H1 (cell line): ENCODE results near the gene TRIM5. TPM values are rescaled to one million over a fixed set of nuclear protein-coding genes. Genes with fewer than 3 reads are reported as not detected.

Experiments
- CTCF ChIA-PET: fragments of 300-600 bp; sonication (Branson Sonifier 250); formaldehyde crosslinking; loops from one replicate; lab custom pipeline; 2021; ENCODE audit not compliant: partially characterized antibody; lab: Charles Lee
- POLR2A ChIA-PET: fragments of 300-600 bp; sonication (Branson Sonifier 250); formaldehyde crosslinking; loops from one replicate; lab custom pipeline; 2021; ENCODE audit warnings: inconsistent platforms; ENCODE audit not compliant: partially characterized antibody; lab: Charles Lee
- DNase-seq, 2 experiments: peaks; one replicate each; pipeline versions ENCODE4 v3.0.0 to v3.0.0-alpha.2; 2010 to 2022; ENCODE audit warnings: low spot score in 2 of 2, low read depth in 1 of 2, mixed read lengths in 1 of 2
- FAIRE-seq: peaks from 2 replicates; lab custom pipeline; 2011; peaks lifted over from hg19 to GRCh38; lab: Jason Lieb, UNC
- H2AFZ ChIP-seq: 2 replicates; pipeline ENCODE4 v1.8.1; 2012; ENCODE audit warnings: low read length, inconsistent platforms
- H2AK5ac ChIP-seq: 2 replicates; pipeline ENCODE4 v1.6.1; 2013; ENCODE audit warnings: low read depth, low read length
- H2BK120ac ChIP-seq: replicated peaks from 2 replicates; pipeline ENCODE3; 2013; ENCODE audit warnings: low read depth, low read length, inconsistent platforms
- H2BK12ac ChIP-seq: 2 replicates; pipeline ENCODE4 v1.6.1; 2013; ENCODE audit warnings: low read depth, low read length
- H2BK15ac ChIP-seq: 2 replicates; pipeline ENCODE4 v1.6.1; 2013; ENCODE audit warnings: low read length
- H2BK20ac ChIP-seq: 2 replicates; pipeline ENCODE4 v1.6.1; 2013; ENCODE audit warnings: low read length
- H2BK5ac ChIP-seq: 2 replicates; pipeline ENCODE4 v1.6.1; 2013; ENCODE audit warnings: low read depth, low read length
- H3K14ac ChIP-seq: 2 replicates; pipeline ENCODE4 v1.6.1; 2013; ENCODE audit warnings: inconsistent platforms; ENCODE audit not compliant: insufficient read length
- H3K18ac ChIP-seq: 2 replicates; pipeline ENCODE4 v1.6.1; 2013; ENCODE audit warnings: low read length; ENCODE audit errors: extremely low read depth
- H3K23ac ChIP-seq: 2 replicates; pipeline ENCODE4 v1.6.1; 2013; ENCODE audit warnings: inconsistent platforms; ENCODE audit not compliant: insufficient read length
- H3K23me2 ChIP-seq: 2 replicates; pipeline ENCODE4 v1.6.1; 2013; ENCODE audit warnings: low read depth, low read length
- H3K27ac ChIP-seq: 2 replicates; pipeline ENCODE4 v1.6.1; 2011; ENCODE audit warnings: low read depth, low read length, inconsistent platforms
- H3K27me3 ChIP-seq, 4 experiments: replicated peaks in 1 of 4; 1 replicate in 1 of 4; 2 replicates in 3 of 4; pipeline versions ENCODE4 v1.6.1 to v1.8.1; 2011 to 2013; ENCODE audit warnings: low read length in 3 of 4, mild to moderate bottlenecking in 3 of 4, inconsistent platforms in 2 of 4, mixed read lengths in 2 of 4, moderate library complexity in 1 of 4; ENCODE audit not compliant: control insufficient read depth in 3 of 4, insufficient read depth in 3 of 4; ENCODE audit errors: extremely low read depth in 1 of 4
- H3K36me3 ChIP-seq, 4 experiments: 2 replicates each; pipeline versions ENCODE4 v1.6.1 to v1.8.1; 2011 to 2013; ENCODE audit warnings: mild to moderate bottlenecking in 4 of 4, low read length in 3 of 4, moderate library complexity in 2 of 4, control low read depth in 1 of 4, inconsistent platforms in 1 of 4; ENCODE audit not compliant: insufficient read depth in 4 of 4, control insufficient read depth in 2 of 4
- H3K4ac ChIP-seq: replicated peaks from 2 replicates; pipeline ENCODE3; 2013; ENCODE audit warnings: low read length, low read depth, mixed read lengths, inconsistent platforms; ENCODE audit not compliant: insufficient read length
- H3K4me1 ChIP-seq, 4 experiments: replicated peaks in 1 of 4; 1 replicate in 1 of 4; 2 replicates in 3 of 4; pipeline versions ENCODE4 v1.6.1 to v1.8.1; 2011 to 2013; ENCODE audit warnings: low read length in 3 of 4, inconsistent platforms in 2 of 4, mixed read lengths in 1 of 4; ENCODE audit not compliant: insufficient read depth in 4 of 4, control insufficient read depth in 3 of 4
- H3K4me2 ChIP-seq, 2 experiments: 2 replicates each; pipeline versions ENCODE4 v1.6.1 to v1.8.1; 2011 to 2013; ENCODE audit warnings: low read depth in 2 of 2, low read length in 2 of 2, control low read depth in 1 of 2, inconsistent platforms in 1 of 2, mild to moderate bottlenecking in 1 of 2; ENCODE audit not compliant: insufficient read depth in 1 of 2
- H3K4me3 ChIP-seq, 4 experiments: fragments of 200-600, 300-600 bp in 1 of 4; sonication (generic), shearing (Covaris generic), sonication (Bioruptor Twin) in 1 of 4; 2 replicates each; pipeline versions ENCODE4 v1.5.1 to v1.8.1; 2011 to 2016; ENCODE audit warnings: low read length in 4 of 4, low read depth in 3 of 4, control low read depth in 2 of 4, inconsistent platforms in 2 of 4, mild to moderate bottlenecking in 2 of 4, mixed read lengths in 1 of 4, moderate library complexity in 1 of 4; ENCODE audit not compliant: insufficient read depth in 2 of 4; ENCODE audit errors: extremely low read depth in 1 of 4
- H3K56ac ChIP-seq: replicated peaks from 2 replicates; pipeline ENCODE3; 2013; ENCODE audit warnings: low read depth, mild to moderate bottlenecking, mixed read lengths, low read length, inconsistent platforms; ENCODE audit not compliant: insufficient read length
- H3K79me1 ChIP-seq: 2 replicates; pipeline ENCODE4 v1.6.1; 2013; ENCODE audit warnings: low read depth, low read length, control low read depth
- H3K79me2 ChIP-seq, 2 experiments: 2 replicates each; pipeline versions ENCODE4 v1.6.1 to v1.8.1; 2012 to 2013; ENCODE audit warnings: low read length in 2 of 2, mild to moderate bottlenecking in 2 of 2, inconsistent platforms in 1 of 2; ENCODE audit not compliant: insufficient read depth in 2 of 2, control insufficient read depth in 1 of 2
- H3K9ac ChIP-seq, 4 experiments: replicated peaks in 1 of 4; 1 replicate in 1 of 4; 2 replicates in 3 of 4; pipeline versions ENCODE4 v1.6.1 to v1.8.1; 2011 to 2013; ENCODE audit warnings: low read depth in 3 of 4, low read length in 3 of 4, control low read depth in 2 of 4, mild to moderate bottlenecking in 2 of 4, moderate library complexity in 2 of 4, inconsistent platforms in 1 of 4; ENCODE audit errors: extremely low read depth in 1 of 4
- H3K9me3 ChIP-seq, 2 experiments: 2 replicates each; pipeline versions ENCODE4 v1.6.1 to v1.8.1; 2012 to 2013; ENCODE audit warnings: mild to moderate bottlenecking in 2 of 2, moderate library complexity in 2 of 2, control low read depth in 1 of 2, inconsistent platforms in 1 of 2, low read depth in 1 of 2, low read length in 1 of 2, mixed read lengths in 1 of 2; ENCODE audit not compliant: insufficient read depth in 2 of 2
- H4K20me1 ChIP-seq, 2 experiments: replicated peaks in 1 of 2; 2 replicates each; pipeline versions ENCODE3 to v1.8.1; 2011 to 2013; ENCODE audit warnings: inconsistent platforms in 2 of 2, low read length in 2 of 2, mild to moderate bottlenecking in 1 of 2; ENCODE audit not compliant: insufficient read depth in 2 of 2, control insufficient read depth in 1 of 2
- H4K5ac ChIP-seq: 2 replicates; pipeline ENCODE4 v1.6.1; 2013; ENCODE audit warnings: low read length, low read depth, mixed read lengths, inconsistent platforms; ENCODE audit not compliant: insufficient read length
- H4K8ac ChIP-seq: 2 replicates; pipeline ENCODE4 v1.8.0; 2013; ENCODE audit warnings: mild to moderate bottlenecking, moderate library complexity, low read length, inconsistent platforms; ENCODE audit not compliant: insufficient read depth; ENCODE audit errors: extremely low read depth
- H4K91ac ChIP-seq: replicated peaks from 2 replicates; pipeline ENCODE3; 2013; ENCODE audit warnings: low read length, mixed read lengths, inconsistent platforms; ENCODE audit not compliant: insufficient read length
- WGBS, 2 experiments: shearing (Covaris generic) in 1 of 2; methylation state at CpG; one replicate each; pipeline versions ENCODE4 v1.1.6 to v1.1.7; 2013 to 2015; ENCODE audit warnings: low lambda C conversion rate in 2 of 2, mixed read lengths in 2 of 2, inconsistent platforms in 1 of 2, low coverage in 1 of 2, missing lambda C conversion rate in 1 of 2; ENCODE audit not compliant: insufficient replicate concordance in 2 of 2, insufficient coverage in 1 of 2, insufficient read length in 1 of 2; ENCODE audit errors: extremely low coverage in 1 of 2, missing lambda C conversion rate in 1 of 2; 5-methylcytosine and 5-hydroxymethylcytosine counted together
- polyA plus RNA-seq, 7 experiments: library from polyadenylated mRNA; depleted of rRNA in 3 of 7; stranded (reverse) in 5 of 7; unstranded in 2 of 7; fragments of >200 nt in 5 of 7; fragments of 200-250 nt in 2 of 7; gene quantifications; 1 replicate in 5 of 7; 2 replicates in 1 of 7; 4 replicates in 1 of 7; pipeline versions ENCODE4 v1.2.1 to v1.2.3, GENCODE V29; 2011 to 2013; ENCODE audit warnings: missing spikeins in 2 of 7, mixed read lengths in 2 of 7
- total RNA-seq: library from RNA; stranded (reverse); fragmentation: NEBNext Ultra II Directional; extraction: Animal tissue kit (Norgen Biotek cat#: 25700); gene quantifications from 2 replicates; pipeline ENCODE4 v1.2.1, GENCODE V29; 2021

TRIM5 gene
- total and polyA plus RNA-seq, 2 of the 8 experiments (the other 6 are each of a cell fraction or from before 2014, with no cell fraction given) = 23.5 to 35.5 TPM

- peaks cover 0 to 18% (median 10%) of the 10 kb centered on the region in 4 experiments; a peak in 6 of 8 replicates for H3K36me3 ChIP-seq
- H3K9ac ChIP-seq = no peak overlapping the region
- no peak overlapping the region for H2BK12ac ChIP-seq
- H3K27me3 ChIP-seq = no peaks in the 10 kb centered on the region
- no peak for FAIRE-seq
- no peaks in the 10 kb centered on the region for H3K9me3 ChIP-seq
- H4K8ac ChIP-seq = no peak overlapping the region
- no peak overlapping the region for H3K4ac ChIP-seq
- H3K79me2 ChIP-seq = peaks cover 0 to 46% of the 10 kb centered on the region in 2 experiments; a peak in 2 of 4 replicates
- 90% methylated on average over 3 of the region's 3 CpGs; no CpG with 5 or more reads in 1 of the 2 experiments for WGBS, 2 experiments
- no peak overlapping the region for H2BK120ac ChIP-seq
- CTCF ChIA-PET = no interaction called here
- peak overlapping the region in 1 of 2 experiments; percentile 22; a peak in 1 of 4 replicates for H3K4me2 ChIP-seq
- no peak overlapping the region for H4K91ac ChIP-seq
- POLR2A ChIA-PET = no interaction called here
- H3K14ac ChIP-seq = no peak overlapping the region
- H2AK5ac ChIP-seq = no peak overlapping the region
- DNase-seq = no peak
- H2BK15ac ChIP-seq = no peak overlapping the region
- H3K79me1 ChIP-seq = no peaks in the 10 kb centered on the region
- H3K4me1 ChIP-seq = peaks cover 0 to 12% (median 2%) of the 10 kb centered on the region in 4 experiments; a peak in 4 of 7 replicates
- no peak overlapping the region for H3K56ac ChIP-seq
- H2BK5ac ChIP-seq = no peak overlapping the region
- H3K27ac ChIP-seq = no peak overlapping the region
- peaks cover 0 to 3% of the 10 kb centered on the region in 2 experiments for H4K20me1 ChIP-seq
- H2BK20ac ChIP-seq = no peak overlapping the region
- H2AFZ ChIP-seq = no peak overlapping the region
- H3K18ac ChIP-seq = no peak overlapping the region
- H3K4me3 ChIP-seq = peak overlapping the region in 1 of 4 experiments; percentile 62; a peak in 1 of 8 replicates
- no peak overlapping the region for H4K5ac ChIP-seq
- peaks cover 5% of the 10 kb centered on the region; the same call in 1 of the 2 replicates for H3K23me2 ChIP-seq
- H3K23ac ChIP-seq = no peak overlapping the region
Measured at GRCh38 chr11:5691964-5692361, 7.1 kb upstream of the TRIM5 start.
